CD8-positive, alpha-beta memory T cell (primary cell): ENCODE data around the gene CXCL12. TPM values are rescaled to one million over a fixed set of nuclear protein-coding genes. Genes with fewer than 3 reads are reported as not detected.

ENCODE experiments used
- CTCF ChIA-PET: fragments of 350-600 bp; sonication (Branson Sonifier 250); formaldehyde crosslinking; loops from one replicate; lab custom pipeline; 2021; ENCODE audit warnings: antibody characterized with exemption; lab: Charles Lee
- POLR2A ChIA-PET: fragments of 350-600 bp; sonication (Branson Sonifier 250); formaldehyde crosslinking; loops from one replicate; lab custom pipeline; 2021; ENCODE audit warnings: antibody characterized with exemption; lab: Charles Lee
- DNase-seq, 5 donors: peaks; one replicate each; pipeline versions ENCODE4 v3.0.0 to v3.0.0-alpha.2; 2020 to 2022; ENCODE audit warnings: mixed read lengths in 1 of 5
- H3K27ac ChIP-seq: one replicate; pipeline ENCODE4 v1.7.0; 2013; ENCODE audit warnings: low read depth, mild to moderate bottlenecking, low read length, moderate library complexity
- H3K27me3 ChIP-seq: 2 replicates; pipeline ENCODE4 v1.7.0; 2013; ENCODE audit warnings: low read length, mild to moderate bottlenecking; ENCODE audit not compliant: insufficient read depth, poor library complexity, severe bottlenecking
- H3K36me3 ChIP-seq: 2 replicates; pipeline ENCODE4 v1.7.0; 2013; ENCODE audit warnings: mild to moderate bottlenecking, low read length, moderate library complexity; ENCODE audit not compliant: insufficient read depth
- H3K4me1 ChIP-seq: 2 replicates; pipeline ENCODE4 v1.7.0; 2013; ENCODE audit warnings: mild to moderate bottlenecking, low read length, moderate library complexity; ENCODE audit not compliant: insufficient read depth
- H3K4me3 ChIP-seq: 2 replicates; pipeline ENCODE4 v1.7.0; 2013; ENCODE audit warnings: mild to moderate bottlenecking, low read length
- H3K9me3 ChIP-seq: 2 replicates; pipeline ENCODE4 v1.7.0; 2013; ENCODE audit warnings: mild to moderate bottlenecking, low read length
- H3K27ac Mint-ChIP-seq, 8 donors: one replicate each; pipeline ENCODE4 v1.8.0; 2020 to 2021; ENCODE audit warnings: mixed read lengths in 8 of 8, mild to moderate bottlenecking in 6 of 8, inconsistent platforms in 3 of 8, moderate library complexity in 3 of 8
- H3K27me3 Mint-ChIP-seq, 2 donors: one replicate each; pipeline ENCODE4 v1.8.0; 2020 to 2021; ENCODE audit warnings: mixed read lengths in 2 of 2, mild to moderate bottlenecking in 1 of 2, moderate library complexity in 1 of 2
- H3K36me3 Mint-ChIP-seq, 3 donors: one replicate each; pipeline ENCODE4 v1.8.0; 2020 to 2021; ENCODE audit warnings: mixed read lengths in 3 of 3, inconsistent platforms in 1 of 3, mild to moderate bottlenecking in 1 of 3
- H3K4me1 Mint-ChIP-seq, 3 donors: one replicate each; pipeline ENCODE4 v1.8.0; 2020 to 2021; ENCODE audit warnings: mixed read lengths in 3 of 3, inconsistent platforms in 1 of 3, mild to moderate bottlenecking in 1 of 3
- H3K4me3 Mint-ChIP-seq, 7 donors: one replicate each; pipeline ENCODE4 v1.8.0; 2020 to 2021; ENCODE audit warnings: mixed read lengths in 7 of 7, mild to moderate bottlenecking in 6 of 7, moderate library complexity in 4 of 7, inconsistent platforms in 2 of 7
- H3K9me3 Mint-ChIP-seq, 5 donors: one replicate each; pipeline ENCODE4 v1.8.0; 2020 to 2022; ENCODE audit warnings: mixed read lengths in 5 of 5, mild to moderate bottlenecking in 3 of 5, moderate library complexity in 2 of 5, inconsistent platforms in 1 of 5
- polyA plus RNA-seq: library from polyadenylated mRNA; unstranded; fragments of 300-500 nt; fragmentation: Illumina TruSeq; gene quantifications from one replicate; pipeline ENCODE4 v1.2.3, GENCODE V29; 2021
- total RNA-seq, 2 experiments: library from RNA; stranded (reverse); gene quantifications; one replicate each; pipeline ENCODE4 v1.2.3, GENCODE V29; 2021

CXCL12 gene
- total and polyA plus RNA-seq, 3 experiments from 2014 or later, result not detected

- no peaks in the 10 kb centered on the region for H3K27me3 ChIP-seq
- no peaks in the 10 kb centered on the region for H3K36me3 ChIP-seq
- ChIA-PET POLR2A (no interaction called here), CTCF (no interaction called here)
- H3K36me3 Mint-ChIP-seq, result no peaks in the 10 kb centered on the region
- peaks cover 0 to 2% (median 0%) of the 10 kb centered on the region in 5 donors for H3K9me3 Mint-ChIP-seq
- H3K4me3 ChIP-seq, result no peak overlapping the region
- H3K9me3 ChIP-seq, result no peaks in the 10 kb centered on the region
- no peak overlapping the region for H3K27ac ChIP-seq
- no peak overlapping the region for H3K4me3 Mint-ChIP-seq
- H3K27me3 Mint-ChIP-seq, result peaks cover 4 to 14% of the 10 kb centered on the region in 2 donors
- H3K27ac Mint-ChIP-seq, result peak overlapping the region in 1 of 8 donors; percentile 31
- DNase-seq, result no peak
- H3K4me1 ChIP-seq, result no peaks in the 10 kb centered on the region
- no peaks in the 10 kb centered on the region for H3K4me1 Mint-ChIP-seq
Measured at GRCh38 chr10:44358080-44358771, 26.7 kb downstream of the CXCL12 start.

- Mint-ChIP-seq H3K27me3 (peaks cover 9 to 13% of the 10 kb centered on the region in 2 donors), H3K9me3 (no peaks in the 10 kb centered on the region), H3K27ac (no peak overlapping the region), H3K36me3 (no peaks in the 10 kb centered on the region), H3K4me1 (no peaks in the 10 kb centered on the region), H3K4me3 (no peak overlapping the region)
- H3K27me3 ChIP-seq, result no peaks in the 10 kb centered on the region
- H3K27ac ChIP-seq, result no peak overlapping the region
- H3K4me1 ChIP-seq, result no peaks in the 10 kb centered on the region
- H3K36me3 ChIP-seq, result no peaks in the 10 kb centered on the region
- DNase-seq, result no peak
- ChIA-PET POLR2A (no interaction called here), CTCF (no interaction called here)
- no peaks in the 10 kb centered on the region for H3K9me3 ChIP-seq
- no peak overlapping the region for H3K4me3 ChIP-seq
Measured at GRCh38 chr10:44357023-44357540, 27.8 kb downstream of the CXCL12 start.

- no peak overlapping the region for H3K27ac Mint-ChIP-seq
- no peaks in the 10 kb centered on the region for H3K9me3 Mint-ChIP-seq
- POLR2A ChIA-PET, result no interaction called here
- H3K4me3 Mint-ChIP-seq, result no peak overlapping the region
- Histone ChIP-seq H3K4me3 (no peak overlapping the region), H3K27me3 (no peaks in the 10 kb centered on the region), H3K36me3 (no peaks in the 10 kb centered on the region), H3K4me1 (no peaks in the 10 kb centered on the region), H3K9me3 (no peaks in the 10 kb centered on the region), H3K27ac (no peak overlapping the region)
- H3K27me3 Mint-ChIP-seq, result peaks cover 9 to 13% of the 10 kb centered on the region in 2 donors
- no peaks in the 10 kb centered on the region for H3K36me3 Mint-ChIP-seq
- no peak for DNase-seq
- CTCF ChIA-PET, result no interaction called here
- no peaks in the 10 kb centered on the region for H3K4me1 Mint-ChIP-seq
Measured at GRCh38 chr10:44356139-44357022, 28.5 kb downstream of the CXCL12 start.

- Histone ChIP-seq H3K9me3 (no peaks in the 10 kb centered on the region), H3K4me3 (no peak overlapping the region), H3K27me3 (no peaks in the 10 kb centered on the region), H3K27ac (no peak overlapping the region), H3K4me1 (no peaks in the 10 kb centered on the region), H3K36me3 (no peaks in the 10 kb centered on the region)
- ChIA-PET POLR2A (no interaction called here), CTCF (no interaction called here)
- H3K4me3 Mint-ChIP-seq, result peak overlapping the region in 1 of 7 donors; percentile 42
- H3K9me3 Mint-ChIP-seq, result no peaks in the 10 kb centered on the region
- peaks cover 10 to 13% of the 10 kb centered on the region in 2 donors for H3K27me3 Mint-ChIP-seq
- no peak overlapping the region for H3K27ac Mint-ChIP-seq
- no peaks in the 10 kb centered on the region for H3K4me1 Mint-ChIP-seq
- DNase-seq, result no peak
- no peaks in the 10 kb centered on the region for H3K36me3 Mint-ChIP-seq
Measured at GRCh38 chr10:44355630-44356029, 29.3 kb downstream of the CXCL12 start.

GRCh38 chr10:44354771-44355170, 30.1 kb downstream of the CXCL12 start:
- no peak overlapping the region for H3K27ac ChIP-seq
- H3K36me3 ChIP-seq, result no peaks in the 10 kb centered on the region
- no peaks in the 10 kb centered on the region for H3K9me3 Mint-ChIP-seq
- no peaks in the 10 kb centered on the region for H3K9me3 ChIP-seq
- CTCF ChIA-PET, result no interaction called here
- H3K4me3 Mint-ChIP-seq, result no peak overlapping the region
- POLR2A ChIA-PET, result no interaction called here
- no peaks in the 10 kb centered on the region for H3K4me1 Mint-ChIP-seq
- H3K27me3 ChIP-seq, result no peaks in the 10 kb centered on the region
- H3K27me3 Mint-ChIP-seq, result peaks cover 9 to 10% of the 10 kb centered on the region in 2 donors
- H3K27ac Mint-ChIP-seq, result no peak overlapping the region
- no peaks in the 10 kb centered on the region for H3K36me3 Mint-ChIP-seq
- no peaks in the 10 kb centered on the region for H3K4me1 ChIP-seq
- H3K4me3 ChIP-seq, result no peak overlapping the region
- DNase-seq, result no peak

- H3K4me3 ChIP-seq, result no peak overlapping the region
Measured at GRCh38 chr10:44353721-44354120, 31.2 kb downstream of the CXCL12 start.

GRCh38 chr10:44353128-44353390, 31.8 kb downstream of the CXCL12 start:
- Histone ChIP-seq H3K4me1 (no peaks in the 10 kb centered on the region), H3K27me3 (no peaks in the 10 kb centered on the region), H3K27ac (no peak overlapping the region), H3K9me3 (no peaks in the 10 kb centered on the region), H3K4me3 (no peak overlapping the region), H3K36me3 (no peaks in the 10 kb centered on the region)
- DNase-seq, result no peak
- H3K27ac Mint-ChIP-seq, result no peak overlapping the region
- no peaks in the 10 kb centered on the region for H3K36me3 Mint-ChIP-seq
- H3K9me3 Mint-ChIP-seq, result no peaks in the 10 kb centered on the region
- no peaks in the 10 kb centered on the region for H3K4me1 Mint-ChIP-seq
- no peak overlapping the region for H3K4me3 Mint-ChIP-seq
- ChIA-PET CTCF (no interaction called here), POLR2A (no interaction called here)
- H3K27me3 Mint-ChIP-seq, result peaks cover 4 to 10% of the 10 kb centered on the region in 2 donors

More at GRCh38 chr10:44353721-44354120, 31.2 kb downstream of the CXCL12 start:
- H3K9me3 Mint-ChIP-seq, result no peaks in the 10 kb centered on the region
- H3K27me3 ChIP-seq, result no peaks in the 10 kb centered on the region
- POLR2A ChIA-PET, result no interaction called here
- no peaks in the 10 kb centered on the region for H3K36me3 Mint-ChIP-seq
- no peaks in the 10 kb centered on the region for H3K4me1 ChIP-seq
- H3K9me3 ChIP-seq, result no peaks in the 10 kb centered on the region
- CTCF ChIA-PET, result no interaction called here
- H3K27ac ChIP-seq, result no peak overlapping the region
- H3K36me3 ChIP-seq, result no peaks in the 10 kb centered on the region
- no peak overlapping the region for H3K4me3 Mint-ChIP-seq
- DNase-seq, result no peak
- no peaks in the 10 kb centered on the region for H3K4me1 Mint-ChIP-seq
- H3K27ac Mint-ChIP-seq, result no peak overlapping the region
- H3K27me3 Mint-ChIP-seq, result peaks cover 4 to 10% of the 10 kb centered on the region in 2 donors
